Hematopoietic multipotent progenitor cell treated with erythropoietin and hydrocortisone succinate and interleukin-3 and kit ligand, for 4 days (in vitro differentiated cells): ENCODE data around the gene DNAJB14.

Source experiments
- DNase-seq: peaks from one replicate; pipeline ENCODE4 v3.0.0-alpha.2; 2015

DNAJB14 gene

DNA sequence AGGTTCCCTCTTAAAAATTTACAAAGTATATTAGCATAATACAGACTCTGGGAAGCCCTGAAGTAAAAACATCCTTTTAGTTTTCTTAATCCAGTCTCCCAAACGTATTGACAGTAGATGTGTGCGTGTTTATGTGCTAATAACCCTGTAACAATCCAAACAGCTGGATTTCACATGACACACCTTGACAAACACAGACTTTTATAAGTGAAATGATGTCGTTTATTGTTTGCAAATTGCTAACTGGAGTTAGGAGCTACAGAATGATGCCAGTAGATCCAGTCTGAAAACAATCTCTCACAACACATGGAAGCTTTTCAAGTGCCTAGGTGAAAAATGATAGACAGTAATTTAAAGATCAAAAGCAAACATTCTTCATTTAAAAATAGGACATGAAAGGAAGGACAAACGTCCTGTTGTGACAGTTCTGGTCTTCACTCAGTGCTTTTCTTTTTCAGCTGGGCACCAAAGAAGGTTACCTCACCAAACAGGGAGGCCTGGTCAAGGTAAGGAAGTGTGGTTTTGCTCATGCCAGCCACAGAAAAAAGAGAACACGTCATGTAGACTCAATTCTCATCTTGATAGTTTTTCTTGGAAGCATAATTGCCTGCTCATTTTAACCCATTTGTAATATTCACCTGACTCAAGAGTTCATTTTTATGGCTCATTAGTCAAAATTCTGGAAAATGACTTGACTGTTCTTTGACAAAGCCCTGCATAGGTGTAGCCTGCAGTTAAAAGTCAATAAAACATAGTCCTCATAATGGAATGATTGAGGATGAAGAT is 85.1 kb downstream of the DNAJB14 start:
- peak; percentile 30 for DNase-seq

DNA sequence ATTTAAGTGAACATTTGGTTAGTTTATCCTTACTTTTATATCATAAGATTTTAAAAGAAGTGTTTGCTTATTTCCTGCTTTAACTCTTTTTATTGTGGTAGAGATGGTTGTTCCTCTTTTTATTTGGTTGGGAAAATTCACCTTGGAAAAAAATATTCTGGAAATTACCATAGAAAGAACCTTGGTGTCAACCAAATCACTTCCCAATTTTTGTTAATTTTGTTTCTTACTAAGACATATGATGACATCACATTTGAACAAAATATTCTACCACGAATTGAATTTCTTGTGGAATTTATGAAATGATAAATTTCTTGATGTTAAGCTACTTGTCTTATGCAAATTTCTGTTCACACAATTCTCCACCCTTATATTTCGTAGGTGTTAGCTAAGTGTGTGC is 85.9 kb downstream of the DNAJB14 start:
- DNase-seq: no peak

DNA sequence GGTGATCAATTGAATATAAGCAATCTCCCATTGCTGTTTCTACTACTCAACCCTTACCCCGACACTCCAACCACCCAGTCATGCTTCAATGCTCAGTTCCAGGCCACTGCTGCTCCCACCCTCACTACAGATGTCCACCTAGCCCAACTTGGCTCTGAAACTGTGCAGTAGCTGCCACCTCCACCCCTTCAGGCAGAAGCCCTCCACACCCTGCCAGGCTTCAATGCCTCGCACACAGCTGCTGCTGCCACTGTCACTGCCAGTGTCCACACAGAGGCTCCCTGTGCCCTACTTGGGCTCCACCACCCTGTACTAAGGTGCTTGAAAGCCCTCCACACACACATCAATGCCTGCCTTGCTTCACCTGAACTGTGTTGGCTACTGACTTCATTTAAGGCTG is 86.8 kb downstream of the DNAJB14 start:
- DNase-seq: no peak

DNA sequence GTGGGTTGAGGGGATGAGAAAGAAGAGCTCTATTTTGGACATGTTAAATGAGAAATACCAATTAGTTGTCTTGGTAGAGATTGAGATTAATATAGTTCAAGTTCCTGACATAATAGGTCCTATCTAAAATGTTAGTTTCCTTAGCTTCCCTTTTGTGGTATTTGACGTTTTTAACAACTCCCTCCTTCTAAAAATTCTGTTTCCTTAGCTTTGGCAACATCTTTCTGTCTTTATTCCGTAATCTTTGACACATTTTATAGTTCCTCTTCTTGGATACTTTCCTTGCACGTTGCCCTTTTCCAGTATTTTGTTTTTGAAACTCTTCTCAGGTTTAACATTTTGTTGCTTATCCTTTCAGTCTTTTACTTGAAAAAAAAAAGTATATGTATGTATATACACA is 89.1 kb downstream of the DNAJB14 start:
- DNase-seq: peak; percentile 59

DNA sequence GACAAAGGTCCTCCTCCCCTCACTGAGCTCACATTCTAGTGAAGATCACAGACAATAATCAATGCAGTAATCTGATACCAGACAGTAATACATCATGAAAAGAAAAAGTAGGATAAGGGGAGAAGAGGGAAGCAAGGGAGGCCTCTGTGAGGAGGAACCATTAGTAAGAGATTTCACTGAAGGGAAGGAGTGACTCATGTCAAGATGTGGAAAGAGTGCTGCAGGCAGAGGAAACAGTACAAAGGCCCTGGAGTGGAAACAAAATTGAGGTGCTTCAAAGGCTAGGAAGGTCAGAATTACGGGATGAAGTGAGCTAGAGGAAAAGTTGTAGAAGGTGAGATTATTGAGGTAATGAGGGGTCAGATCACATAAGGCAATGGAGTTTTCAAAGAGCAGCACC is 90.3 kb downstream of the DNAJB14 start:
- DNase-seq: peak; percentile 57

DNA sequence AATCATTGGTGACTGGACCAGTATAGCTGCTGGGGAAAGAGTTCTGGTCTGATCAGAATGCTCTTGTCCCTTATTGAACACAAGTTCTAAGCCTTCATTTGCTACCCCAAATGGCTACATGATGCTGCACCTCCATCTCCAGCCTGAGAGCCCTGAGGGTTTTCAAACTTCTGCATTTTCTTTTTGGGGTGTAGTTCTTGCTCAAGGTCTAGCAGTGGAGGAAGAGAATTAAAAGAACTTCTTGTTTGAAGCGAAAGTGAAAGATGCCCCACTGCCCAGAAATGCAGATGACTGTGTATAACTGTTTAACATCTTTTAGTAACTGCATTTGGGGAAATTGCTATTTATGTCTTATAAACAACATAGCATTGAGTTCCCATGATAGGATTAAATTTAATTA is 90.7 kb downstream of the DNAJB14 start:
- peak; percentile 73 for DNase-seq

DNA sequence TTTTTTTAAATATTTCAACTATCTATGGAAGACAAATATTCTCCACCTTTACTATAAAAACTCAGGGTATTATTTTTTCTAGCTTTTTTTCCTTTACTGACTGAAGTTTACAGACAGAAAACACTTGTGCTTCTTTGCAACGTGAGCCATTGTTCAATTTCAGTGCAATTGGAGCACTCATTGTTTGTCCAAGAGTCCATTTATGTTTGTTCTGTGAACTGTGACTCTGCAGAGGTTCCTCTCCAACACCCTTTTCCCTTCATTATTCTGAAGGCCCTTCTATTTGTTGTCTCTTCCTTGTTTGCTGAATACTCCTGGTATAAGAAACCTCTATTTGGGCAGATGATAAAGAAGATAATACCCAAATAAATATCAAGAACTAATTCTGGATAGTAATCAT is 92.4 kb downstream of the DNAJB14 start:
- DNase-seq: no peak

DNA sequence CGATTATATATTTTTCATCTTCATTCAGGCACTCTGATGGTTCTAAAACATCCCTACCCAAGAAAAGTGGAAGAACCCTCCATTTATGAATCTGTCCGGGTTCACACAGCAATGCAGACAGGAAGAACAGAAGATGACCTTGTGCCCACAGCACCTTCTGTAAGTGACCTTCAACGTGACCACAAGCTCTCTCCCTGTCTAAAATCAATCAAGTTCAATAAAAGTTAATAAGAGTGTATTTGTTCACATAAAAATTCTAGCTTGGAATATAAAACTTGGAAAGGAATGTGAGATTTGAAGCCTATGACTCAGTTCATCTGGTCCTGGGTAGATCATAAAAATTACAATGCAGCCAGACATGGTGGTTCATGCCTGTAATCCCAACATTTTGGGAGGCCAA is 93.2 kb downstream of the DNAJB14 start:
- no peak for DNase-seq

DNA sequence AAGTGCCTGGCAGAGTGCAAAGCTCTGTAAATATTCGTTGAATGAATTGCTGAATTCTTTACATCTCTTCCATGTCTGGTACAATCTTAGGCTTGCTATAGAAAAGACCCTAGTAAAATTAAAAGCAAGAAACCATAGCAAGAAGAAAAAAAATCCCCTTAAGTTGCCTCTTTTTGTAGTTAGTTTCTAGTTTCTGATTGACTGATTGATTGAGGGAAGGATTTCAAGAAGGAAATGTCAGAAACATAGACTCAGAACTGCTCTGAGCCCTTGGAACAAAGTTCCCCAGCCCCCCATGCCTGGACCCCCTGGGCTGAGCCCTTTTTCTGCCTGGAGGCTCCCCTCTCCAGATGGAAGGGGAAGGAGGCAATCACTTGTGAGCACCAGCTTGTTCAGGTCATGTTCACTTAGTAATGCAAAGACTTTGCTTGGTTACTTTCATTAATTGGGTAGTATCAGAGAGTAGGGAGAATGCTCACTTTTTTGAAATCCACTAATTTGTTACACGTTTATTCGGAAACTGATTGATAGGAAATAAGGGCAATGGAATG is 94.1 kb downstream of the DNAJB14 start:
- no peak for DNase-seq

DNA sequence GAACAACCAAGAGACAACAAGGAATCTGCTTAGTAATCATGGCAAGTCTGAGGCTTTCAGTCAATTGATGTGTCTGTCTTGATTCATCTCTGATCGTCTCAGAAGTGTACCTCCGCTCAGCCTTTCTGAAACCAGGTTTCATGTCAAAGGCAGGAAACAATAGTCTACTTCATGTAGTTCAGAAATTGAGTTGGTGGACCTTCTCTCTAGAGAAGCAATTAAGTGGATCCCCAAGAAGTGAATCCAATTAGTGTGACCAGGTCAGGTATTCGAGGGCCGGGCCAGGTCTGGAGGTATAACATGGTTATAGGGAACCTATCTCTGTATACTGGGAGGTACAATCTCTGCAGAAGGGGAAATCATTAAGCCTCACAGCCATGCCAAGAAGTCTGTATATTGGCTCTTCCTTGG is 97.8 kb downstream of the DNAJB14 start:
- DNase-seq: no peak

DNA sequence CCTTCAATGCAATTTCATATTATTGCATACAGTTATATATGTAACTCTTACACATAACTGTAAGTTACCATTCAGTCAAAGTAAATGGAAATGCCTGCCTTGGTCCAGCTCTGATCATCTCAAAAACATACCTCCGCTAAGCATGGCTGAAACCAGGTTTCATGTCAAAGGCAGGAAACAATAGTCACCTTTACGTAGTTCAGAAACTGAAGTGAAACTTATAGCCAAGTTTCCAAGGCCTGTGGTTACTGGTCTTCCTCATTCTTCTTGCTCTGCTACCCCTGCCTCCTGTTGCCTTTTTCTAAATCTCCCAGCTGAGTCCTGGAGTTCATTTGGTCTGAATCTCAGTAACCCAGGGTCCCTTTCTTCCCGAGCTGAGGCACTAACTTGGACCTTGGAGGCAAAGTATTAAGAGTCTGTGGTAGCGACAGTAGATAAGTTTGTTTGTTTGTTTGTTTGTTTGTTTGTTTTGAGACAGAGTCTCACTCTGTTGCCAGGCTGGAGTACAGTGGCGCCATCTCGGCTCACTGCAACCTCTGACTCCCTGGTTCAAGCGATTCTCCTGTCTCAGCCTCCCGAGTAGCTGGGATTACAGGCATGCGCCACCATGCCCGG is 98.9 kb downstream of the DNAJB14 start:
- DNase-seq: no peak

DNA sequence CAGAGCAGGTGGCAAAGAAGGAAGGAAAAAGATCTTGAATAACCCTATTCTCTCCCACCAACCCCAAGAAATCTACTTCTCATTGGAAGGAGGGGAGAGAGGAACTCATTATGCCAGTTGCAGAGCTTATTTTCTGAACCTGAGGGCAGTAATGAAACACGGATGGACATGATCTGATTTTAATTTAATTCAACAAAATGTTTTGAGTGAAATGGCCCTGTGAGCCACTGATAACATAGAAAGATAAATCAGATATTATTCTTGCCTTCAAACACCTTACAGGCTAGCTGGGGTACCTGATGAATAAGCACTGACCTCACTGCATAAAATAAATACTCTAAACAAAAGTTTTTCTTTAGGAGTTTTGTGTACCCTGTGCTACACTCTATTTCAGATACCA is 99.5 kb downstream of the DNAJB14 start:
- no peak for DNase-seq
